Measurements from ENCODE around the gene TLN1. TPM values are rescaled to one million over a fixed set of nuclear protein-coding genes. Genes with fewer than 3 reads are reported as not detected.
A peak's percentile ranks its signal among the peaks of the same experiment; 100 is the strongest.

TLN1 gene
- total and polyA plus RNA-seq, 5 donors from 2014 or later, result 33.7 to 277 (median 35.9) TPM

- H3K4me1 Mint-ChIP-seq, result peaks cover 5 to 20% (median 8%) of the 10 kb centered on the region in 4 donors
- H3K4me3 Mint-ChIP-seq, result no peak overlapping the region
- DNase-seq (no peak), ATAC-seq (ENCODE audit: low read depth in 2 of 2) (no peak)
- H3K36me3 Mint-ChIP-seq, result no peaks in the 10 kb centered on the region
- H3K4me1 ChIP-seq (ENCODE audit: control insufficient read depth, insufficient read depth, low read length, poor library complexity, severe bottlenecking), result peaks cover 15% of the 10 kb centered on the region
- no peaks in the 10 kb centered on the region for H3K9me3 ChIP-seq (ENCODE audit: control insufficient read depth in 2 of 2, low read length in 2 of 2)
- H3K27me3 ChIP-seq (ENCODE audit: control insufficient read depth, insufficient read depth, low read length), result peaks cover 4% of the 10 kb centered on the region
- H3K9me3 Mint-ChIP-seq, result peaks cover 0 to 2% (median 0%) of the 10 kb centered on the region in 7 donors
- H3K27ac ChIP-seq (ENCODE audit: insufficient read depth, low read length, poor library complexity, severe bottlenecking), result no peak overlapping the region
- no peak overlapping the region for H3K27ac Mint-ChIP-seq
- H3K36me3 ChIP-seq (ENCODE audit: control insufficient read depth, insufficient read depth, low read length), result no peaks in the 10 kb centered on the region
- H3K4me3 ChIP-seq (ENCODE audit: low read depth, low read length), result no peak overlapping the region
- H3K27me3 Mint-ChIP-seq, result peaks cover 12% of the 10 kb centered on the region
Observed at GRCh38 chr9:35669331-35670145, 62.5 kb downstream of the TLN1 start.

- no peaks in the 10 kb centered on the region for H3K27me3 ChIP-seq (ENCODE audit: control insufficient read depth, insufficient read depth, low read length)
- no peak for DNase-seq
- no peak overlapping the region for H3K27ac ChIP-seq (ENCODE audit: insufficient read depth, low read length, poor library complexity, severe bottlenecking)
- no peak overlapping the region for H3K4me3 ChIP-seq (ENCODE audit: low read depth, low read length)
- no peaks in the 10 kb centered on the region for H3K9me3 ChIP-seq (ENCODE audit: control insufficient read depth in 2 of 2, low read length in 2 of 2)
- Mint-ChIP-seq H3K4me3 (peak overlapping the region in 1 of 4 donors; percentile 0), H3K9me3 (peaks cover 0 to 2% (median 0%) of the 10 kb centered on the region in 7 donors), H3K4me1 (peaks cover 6 to 32% (median 16%) of the 10 kb centered on the region in 4 donors), H3K27me3 (peaks cover 4% of the 10 kb centered on the region), H3K27ac (no peak overlapping the region), H3K36me3 (no peaks in the 10 kb centered on the region)
- no peaks in the 10 kb centered on the region for H3K36me3 ChIP-seq (ENCODE audit: control insufficient read depth, insufficient read depth, low read length)
- ATAC-seq (ENCODE audit: low read depth in 2 of 2), result no peak
- peaks cover 29% of the 10 kb centered on the region for H3K4me1 ChIP-seq (ENCODE audit: control insufficient read depth, insufficient read depth, low read length, poor library complexity, severe bottlenecking)
Observed at GRCh38 chr9:35667939-35668338, 64.1 kb downstream of the TLN1 start.

- H3K4me3 Mint-ChIP-seq, result peak overlapping the region in 1 of 4 donors; percentile 97
- no peaks in the 10 kb centered on the region for H3K36me3 ChIP-seq (ENCODE audit: control insufficient read depth, insufficient read depth, low read length)
- peaks cover 10 to 46% (median 29%) of the 10 kb centered on the region in 4 donors for H3K4me1 Mint-ChIP-seq
- H3K27me3 Mint-ChIP-seq, result no peaks in the 10 kb centered on the region
- ATAC-seq (ENCODE audit: low read depth in 2 of 2), result no peak
- H3K4me3 ChIP-seq (ENCODE audit: low read depth, low read length), result no peak overlapping the region
- H3K36me3 Mint-ChIP-seq, result peaks cover 4% of the 10 kb centered on the region
- H3K27ac Mint-ChIP-seq, result no peak overlapping the region
- no peak for DNase-seq
- peaks cover 43% of the 10 kb centered on the region for H3K4me1 ChIP-seq (ENCODE audit: control insufficient read depth, insufficient read depth, low read length, poor library complexity, severe bottlenecking)
- no peak overlapping the region for H3K27ac ChIP-seq (ENCODE audit: insufficient read depth, low read length, poor library complexity, severe bottlenecking)
- peaks cover 0 to 2% (median 0%) of the 10 kb centered on the region in 7 donors for H3K9me3 Mint-ChIP-seq
- H3K27me3 ChIP-seq (ENCODE audit: control insufficient read depth, insufficient read depth, low read length), result no peaks in the 10 kb centered on the region
- H3K9me3 ChIP-seq (ENCODE audit: control insufficient read depth in 2 of 2, low read length in 2 of 2), result no peaks in the 10 kb centered on the region
Observed at GRCh38 chr9:35666549-35666948, 65.4 kb downstream of the TLN1 start.

GRCh38 chr9:35666045-35666444 is 66.0 kb downstream of the TLN1 start:
- Mint-ChIP-seq H3K27me3 (no peaks in the 10 kb centered on the region), H3K36me3 (peaks cover 4% of the 10 kb centered on the region), H3K9me3 (peaks cover 0 to 2% (median 0%) of the 10 kb centered on the region in 7 donors), H3K4me1 (peaks cover 10 to 50% (median 31%) of the 10 kb centered on the region in 4 donors), H3K27ac (no peak overlapping the region), H3K4me3 (peak overlapping the region in 3 of 4 donors; percentile 48 to 97 (median 72))
- no peaks in the 10 kb centered on the region for H3K27me3 ChIP-seq (ENCODE audit: control insufficient read depth, insufficient read depth, low read length)
- peaks cover 48% of the 10 kb centered on the region for H3K4me1 ChIP-seq (ENCODE audit: control insufficient read depth, insufficient read depth, low read length, poor library complexity, severe bottlenecking)
- no peaks in the 10 kb centered on the region for H3K9me3 ChIP-seq (ENCODE audit: control insufficient read depth in 2 of 2, low read length in 2 of 2)
- no peak overlapping the region for H3K27ac ChIP-seq (ENCODE audit: insufficient read depth, low read length, poor library complexity, severe bottlenecking)
- H3K4me3 ChIP-seq (ENCODE audit: low read depth, low read length), result no peak overlapping the region
- no peak for DNase-seq
- no peak for ATAC-seq (ENCODE audit: low read depth in 2 of 2)
- peaks cover under 1% of the 10 kb centered on the region for H3K36me3 ChIP-seq (ENCODE audit: control insufficient read depth, insufficient read depth, low read length)

GRCh38 chr9:35665471-35665818 is 66.5 kb downstream of the TLN1 start:
- Mint-ChIP-seq H3K27me3 (no peaks in the 10 kb centered on the region), H3K4me3 (peak overlapping the region; percentile 85 to 97 (median 90)), H3K9me3 (peaks cover 0 to under 1% (median 0%) of the 10 kb centered on the region in 7 donors), H3K4me1 (peaks cover 10 to 56% (median 35%) of the 10 kb centered on the region in 4 donors), H3K36me3 (peaks cover 10% of the 10 kb centered on the region), H3K27ac (peak overlapping the region in 2 of 3 donors; percentile 76 to 90)
- peak overlapping the region; percentile 76 for H3K4me3 ChIP-seq (ENCODE audit: low read depth, low read length)
- peaks cover 6% of the 10 kb centered on the region for H3K36me3 ChIP-seq (ENCODE audit: control insufficient read depth, insufficient read depth, low read length)
- DNase-seq, result no peak
- H3K9me3 ChIP-seq (ENCODE audit: control insufficient read depth in 2 of 2, low read length in 2 of 2), result no peaks in the 10 kb centered on the region
- no peak for ATAC-seq (ENCODE audit: low read depth in 2 of 2)
- no peaks in the 10 kb centered on the region for H3K27me3 ChIP-seq (ENCODE audit: control insufficient read depth, insufficient read depth, low read length)
- H3K4me1 ChIP-seq (ENCODE audit: control insufficient read depth, insufficient read depth, low read length, poor library complexity, severe bottlenecking), result peaks cover 54% of the 10 kb centered on the region
- H3K27ac ChIP-seq (ENCODE audit: insufficient read depth, low read length, poor library complexity, severe bottlenecking), result peak overlapping the region; percentile 77

- peaks cover 60% of the 10 kb centered on the region for H3K4me1 ChIP-seq (ENCODE audit: control insufficient read depth, insufficient read depth, low read length, poor library complexity, severe bottlenecking)
- Mint-ChIP-seq H3K4me1 (peaks cover 10 to 62% (median 42%) of the 10 kb centered on the region in 4 donors), H3K4me3 (peak within 1 kb of the TSS; percentile 85 to 97 (median 90)), H3K27ac (peak within 1 kb of the TSS in 2 of 3 donors; percentile 76 to 90), H3K9me3 (no peaks in the 10 kb centered on the region), H3K27me3 (no peaks in the 10 kb centered on the region), H3K36me3 (peaks cover 13% of the 10 kb centered on the region)
- ATAC-seq (ENCODE audit: low read depth in 2 of 2) (peak; percentile 66 to 69), DNase-seq (peak; percentile 57 to 82 (median 67))
- peak within 1 kb of the TSS; percentile 77 for H3K27ac ChIP-seq (ENCODE audit: insufficient read depth, low read length, poor library complexity, severe bottlenecking)
- H3K27me3 ChIP-seq (ENCODE audit: control insufficient read depth, insufficient read depth, low read length), result no peaks in the 10 kb centered on the region
- peaks cover 11% of the 10 kb centered on the region for H3K36me3 ChIP-seq (ENCODE audit: control insufficient read depth, insufficient read depth, low read length)
- peak within 1 kb of the TSS; percentile 76 for H3K4me3 ChIP-seq (ENCODE audit: low read depth, low read length)
- H3K9me3 ChIP-seq (ENCODE audit: control insufficient read depth in 2 of 2, low read length in 2 of 2), result no peaks in the 10 kb centered on the region
Observed at GRCh38 chr9:35664531-35665470, 67.2 kb downstream of the TLN1 start, which contains the start of gene ARHGEF39. Gene ARHGEF39 (minus strand): TSS chr9:35665195. CDS start chr9:35665169, 26 bp downstream.

- ATAC-seq (ENCODE audit: low read depth in 2 of 2) (no peak), DNase-seq (no peak)
- H3K9me3 ChIP-seq (ENCODE audit: control insufficient read depth in 2 of 2, low read length in 2 of 2), result no peaks in the 10 kb centered on the region
- peaks cover 11% of the 10 kb centered on the region for H3K36me3 ChIP-seq (ENCODE audit: control insufficient read depth, insufficient read depth, low read length)
- H3K27me3 ChIP-seq (ENCODE audit: control insufficient read depth, insufficient read depth, low read length), result no peaks in the 10 kb centered on the region
- H3K27ac ChIP-seq (ENCODE audit: insufficient read depth, low read length, poor library complexity, severe bottlenecking), result peak overlapping the region; percentile 69
- peaks cover 17% of the 10 kb centered on the region for H3K36me3 Mint-ChIP-seq
- H3K4me3 ChIP-seq (ENCODE audit: low read depth, low read length), result peak overlapping the region; percentile 55
- peak overlapping the region; percentile 82 to 97 (median 86) for H3K4me3 Mint-ChIP-seq
- peaks cover 0 to 3% (median 0%) of the 10 kb centered on the region in 7 donors for H3K9me3 Mint-ChIP-seq
- H3K4me1 Mint-ChIP-seq, result peaks cover 16 to 80% (median 57%) of the 10 kb centered on the region in 4 donors
- peaks cover 73% of the 10 kb centered on the region for H3K4me1 ChIP-seq (ENCODE audit: control insufficient read depth, insufficient read depth, low read length, poor library complexity, severe bottlenecking)
- peaks cover 8% of the 10 kb centered on the region for H3K27me3 Mint-ChIP-seq
- peak overlapping the region; percentile 58 to 92 (median 90) for H3K27ac Mint-ChIP-seq
Observed at GRCh38 chr9:35662437-35662836, 69.6 kb downstream of the TLN1 start.

Data from CD4-positive, CD25-positive, alpha-beta regulatory T cell (primary cell).